Activated CD8-positive, alpha-beta memory T cell treated with anti-CD3 and anti-CD28 coated beads for 4 hours (primary cell): ENCODE data around the gene PARK7.

Experiments used
- DNase-seq, 2 donors: peaks; one replicate each; pipeline ENCODE4 v3.0.0-alpha.2; 2020; ENCODE audit warnings: low read depth in 2 of 2

Gene PARK7

GRCh38 chr1:8023995-8024313 is 62.4 kb downstream of the PARK7 start:
- DNase-seq: no peak

- no peak for DNase-seq
Measured at GRCh38 chr1:8024329-8024728, 62.8 kb downstream of the PARK7 start.

- DNase-seq: no peak
Measured at GRCh38 chr1:8025061-8025670, 63.7 kb downstream of the PARK7 start.

GRCh38 chr1:8025671-8026144 is 64.2 kb downstream of the PARK7 start:
- no peak for DNase-seq

- DNase-seq: peak; percentile 71 to 75
Measured at GRCh38 chr1:8026153-8026975, 64.9 kb downstream of the PARK7 start, which contains the start of gene ERRFI1. Gene ERRFI1, minus strand, starts transcription at chr1:8026309. Its CDS starts 10,690 bp downstream, at chr1:8015619.

GRCh38 chr1:8026976-8027747 is 65.7 kb downstream of the PARK7 start:
- no peak for DNase-seq

- DNase-seq: no peak
Measured at GRCh38 chr1:8027748-8028570, 66.4 kb downstream of the PARK7 start.

GRCh38 chr1:8028571-8028910 is 67.0 kb downstream of the PARK7 start:
- no peak for DNase-seq

GRCh38 chr1:8031176-8031785 is 69.8 kb downstream of the PARK7 start:
- DNase-seq: no peak

- no peak for DNase-seq
Measured at GRCh38 chr1:8032366-8032910, 70.9 kb downstream of the PARK7 start.

- DNase-seq: no peak
Measured at GRCh38 chr1:8033322-8033721, 71.8 kb downstream of the PARK7 start.
